Measurements from ENCODE around the gene OR10W1.

The OR10W1 gene, protein sequence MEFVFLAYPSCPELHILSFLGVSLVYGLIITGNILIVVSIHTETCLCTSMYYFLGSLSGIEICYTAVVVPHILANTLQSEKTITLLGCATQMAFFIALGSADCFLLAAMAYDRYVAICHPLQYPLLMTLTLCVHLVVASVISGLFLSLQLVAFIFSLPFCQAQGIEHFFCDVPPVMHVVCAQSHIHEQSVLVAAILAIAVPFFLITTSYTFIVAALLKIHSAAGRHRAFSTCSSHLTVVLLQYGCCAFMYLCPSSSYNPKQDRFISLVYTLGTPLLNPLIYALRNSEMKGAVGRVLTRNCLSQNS

DNA sequence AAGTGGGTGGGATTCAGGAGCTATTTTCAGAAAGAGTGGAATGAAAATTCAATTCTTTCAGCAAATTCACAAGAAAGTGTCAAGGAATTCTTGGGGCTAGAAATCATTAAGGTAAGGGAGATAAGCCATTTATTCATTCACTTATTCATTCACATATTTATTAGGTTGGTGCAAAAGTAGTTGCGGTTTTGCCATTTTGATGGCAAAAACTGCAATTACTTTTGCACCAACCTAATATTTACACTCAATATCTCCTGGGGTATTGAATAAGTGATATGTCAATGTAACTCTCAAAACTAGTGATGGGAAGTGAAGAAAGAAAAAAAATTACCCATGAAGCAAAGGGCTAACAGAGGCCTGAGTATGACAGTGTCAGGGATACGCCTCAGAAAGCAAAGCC is at the start of gene OR10W1:
TSS of gene OR10W1 (minus strand) at position 119 of the 400 bp plus-strand sequence. CDS start 402 bp downstream, outside the sequence.
- no peak for DNase-seq

GRCh38 chr11:58316142-58316541 is 48.1 kb upstream of the OR10W1 start:
- DNase-seq: no peak

DNA sequence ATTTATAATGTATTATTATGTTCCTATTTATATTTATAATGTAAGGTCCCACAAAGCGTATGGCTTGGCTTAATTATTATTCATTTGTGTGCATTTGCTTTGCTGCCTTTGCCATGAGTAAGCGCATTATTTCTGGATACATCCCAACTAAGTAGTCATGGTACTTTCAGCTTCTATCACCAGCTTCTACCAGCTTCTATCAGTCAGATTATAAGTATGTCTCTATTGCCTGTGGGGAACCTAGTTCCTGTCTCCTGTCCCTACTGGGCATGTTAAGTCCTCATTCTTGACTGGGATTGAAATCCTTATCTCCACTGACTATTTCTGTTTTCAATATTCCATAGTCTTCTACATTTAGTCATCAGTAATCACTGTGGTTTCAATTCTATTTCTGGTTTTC is 33.5 kb upstream of the OR10W1 start:
- no peak for DNase-seq

DNA sequence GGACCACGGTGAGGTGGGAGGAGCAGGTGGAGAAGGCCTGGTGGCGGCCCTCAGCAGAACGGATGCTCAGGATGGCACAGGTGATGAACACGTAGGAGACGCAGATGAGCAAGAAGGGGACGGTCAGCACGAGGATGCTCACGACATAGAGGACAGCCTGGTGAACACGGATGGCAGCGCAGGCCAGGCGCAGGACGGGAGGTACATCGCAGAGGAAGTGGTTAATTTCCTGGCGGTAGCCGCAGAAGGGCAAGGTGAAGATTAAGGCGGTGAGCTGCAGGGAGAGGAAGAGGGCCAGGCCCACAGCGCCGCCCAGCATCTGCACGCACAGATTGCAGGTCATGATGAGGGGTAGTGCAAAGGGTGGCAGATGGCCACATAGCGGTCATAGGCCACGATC is 24.0 kb upstream of the OR10W1 start:
- no peak for DNase-seq

DNA sequence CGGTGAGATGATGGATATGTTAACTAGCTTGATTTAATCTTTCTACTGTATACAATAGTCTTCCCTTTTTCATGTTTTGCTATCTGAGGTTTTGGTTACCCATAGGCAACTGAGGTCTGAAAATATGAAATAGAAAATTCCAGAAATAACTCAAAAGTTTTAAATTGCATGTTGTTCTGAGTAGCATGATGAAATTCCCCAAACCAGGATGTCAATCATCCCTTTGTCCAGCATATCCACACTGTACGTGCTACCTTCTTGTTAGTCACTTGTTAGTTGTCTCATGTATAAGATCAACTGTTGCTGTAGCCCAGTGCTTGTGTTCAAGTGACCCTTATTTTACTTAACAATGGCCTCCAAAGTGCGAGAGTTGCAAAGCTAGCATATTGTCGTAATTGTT is 21.2 kb upstream of the OR10W1 start:
- DNase-seq: no peak

DNA sequence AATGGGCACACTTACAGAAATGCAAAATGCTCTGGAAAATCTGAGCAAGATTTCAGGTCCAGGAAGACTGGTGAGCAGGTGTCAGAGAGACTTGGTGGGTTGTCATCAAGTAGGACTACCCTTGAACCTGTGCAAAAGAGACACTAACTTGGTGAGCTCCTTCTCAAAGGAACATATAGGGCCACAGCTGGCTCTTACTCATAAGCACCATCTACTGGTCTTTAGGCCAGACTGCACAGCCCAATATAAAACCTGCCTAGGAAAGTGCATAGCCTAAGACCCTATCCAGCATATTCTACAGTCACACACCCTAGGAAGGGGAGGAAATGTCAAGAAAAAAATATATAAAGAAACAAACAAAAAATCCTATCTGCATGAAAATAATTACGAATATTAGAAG is 18.2 kb upstream of the OR10W1 start:
- peak in 1 of 2 donors; percentile 8 for DNase-seq

- no peak for DNase-seq
Observed at GRCh38 chr11:58285483-58286040, 17.5 kb upstream of the OR10W1 start.

- no peak for DNase-seq
Observed at GRCh38 chr11:58276151-58276550, 8.1 kb upstream of the OR10W1 start.

- no peak for DNase-seq
Observed at GRCh38 chr11:58275002-58275401, 6.9 kb upstream of the OR10W1 start.

DNA sequence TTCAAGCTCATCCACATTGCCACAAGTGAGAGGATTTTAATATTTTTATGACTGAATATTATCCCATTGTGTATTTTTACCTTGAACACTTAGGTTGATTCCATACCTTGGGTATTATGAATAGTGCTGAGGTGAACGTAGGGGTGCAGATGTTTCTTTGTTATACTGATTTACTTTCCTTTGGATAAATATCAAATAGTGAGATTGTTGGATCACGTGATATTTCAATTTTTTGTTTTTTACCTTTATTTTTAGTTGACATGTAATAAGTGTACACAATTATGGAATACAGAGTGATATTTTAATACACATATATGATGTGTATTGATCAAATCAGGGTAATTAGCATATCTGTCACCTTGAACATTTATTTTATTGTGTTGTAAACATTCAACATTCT is 8.1 kb downstream of the OR10W1 start:
- DNase-seq: no peak

DNA sequence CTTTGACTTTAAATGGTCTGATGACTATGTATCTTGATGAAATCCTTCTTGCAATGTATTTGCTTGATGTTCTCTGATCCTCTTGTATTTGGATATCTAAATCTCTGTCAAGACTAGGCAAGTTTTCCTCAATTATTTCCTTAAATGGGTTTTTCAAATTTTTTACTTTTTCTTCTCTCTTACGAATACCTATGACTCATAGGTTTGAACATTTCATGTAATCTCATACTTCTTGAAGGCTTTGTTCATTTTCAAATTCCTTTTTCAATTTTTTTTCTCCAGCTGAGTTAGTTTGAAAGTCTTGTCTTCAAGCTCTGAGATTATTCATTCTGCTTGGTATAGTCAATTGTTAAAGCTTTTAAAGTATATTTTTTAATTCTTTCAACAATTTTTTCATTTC is 13.1 kb downstream of the OR10W1 start:
- DNase-seq: no peak

DNA sequence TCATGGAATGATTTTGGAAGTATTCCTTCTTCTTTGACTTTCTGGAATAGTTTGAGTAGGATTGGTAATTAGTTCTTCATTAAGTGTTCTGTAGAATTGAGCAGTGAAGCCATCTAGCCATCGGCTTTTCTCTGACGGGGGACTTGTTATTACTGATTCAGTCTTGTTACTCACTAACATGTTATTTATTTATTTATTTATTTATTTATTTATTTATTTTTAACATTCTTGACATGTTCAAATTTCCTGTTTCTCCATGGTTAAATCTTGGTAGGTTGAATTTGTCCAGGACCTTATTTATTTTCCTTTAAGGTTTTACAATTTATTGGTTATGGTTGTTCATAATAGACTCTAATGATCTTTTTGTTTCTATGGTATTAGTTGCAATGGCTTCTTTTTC is 24.1 kb downstream of the OR10W1 start:
- no peak for DNase-seq

DNA sequence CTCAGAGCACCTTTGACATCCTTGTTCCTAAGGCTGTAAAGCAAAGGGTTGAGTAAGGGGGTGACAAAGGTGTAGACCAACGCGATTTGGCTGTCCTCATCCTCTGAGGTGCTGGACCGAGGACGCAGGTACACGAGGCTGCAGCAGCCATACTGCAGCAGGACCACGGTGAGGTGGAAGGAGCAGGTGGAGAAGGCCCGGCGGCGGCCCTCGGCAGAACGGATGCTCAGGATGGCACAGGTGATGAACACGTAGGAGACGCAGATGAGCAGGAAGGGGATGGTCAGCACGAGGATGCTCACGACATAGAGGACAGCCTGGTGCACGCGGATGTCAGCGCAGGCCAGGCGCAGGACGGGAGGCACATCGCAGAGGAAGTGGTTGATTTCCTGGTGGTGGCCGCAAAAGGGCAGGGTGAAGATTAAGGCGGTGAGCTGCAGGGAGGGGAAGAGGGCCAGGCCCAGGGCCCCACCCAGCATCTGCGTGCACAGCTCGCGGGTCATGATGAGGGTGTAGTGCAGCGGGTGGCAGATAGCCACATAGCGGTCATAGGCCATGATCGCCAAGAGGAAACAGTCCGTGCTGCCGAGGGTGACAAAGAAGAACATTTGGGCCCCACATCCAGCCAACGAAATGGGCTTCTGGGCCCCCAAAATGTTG is 40.0 kb downstream of the OR10W1 start:
- DNase-seq: no peak

DNA sequence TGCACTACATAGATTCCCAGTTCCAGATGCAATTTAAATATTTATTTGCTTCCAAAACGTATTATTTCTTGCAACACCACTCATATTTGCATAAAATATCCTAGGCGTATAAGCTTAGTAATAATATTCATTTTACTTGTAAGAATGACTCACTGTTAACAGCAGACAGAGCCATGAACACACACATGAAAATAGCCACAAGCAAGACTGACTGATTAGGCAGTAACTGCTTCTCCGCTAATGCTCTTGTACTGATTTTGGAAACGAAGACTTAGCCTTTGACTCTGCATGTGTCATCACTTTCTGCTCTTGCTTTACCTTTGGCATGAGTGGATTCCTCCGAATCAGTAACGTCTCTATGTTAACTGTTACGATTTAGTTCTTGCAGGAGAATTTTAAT is 45.3 kb downstream of the OR10W1 start:
- no peak for DNase-seq
